Activated naive CD4-positive, alpha-beta T cell treated with anti-CD3 and anti-CD28 coated beads, Interleukin-2, amount 10 ng/mL, durations not matched to agents 5 hours and 36 hours (primary cell): ENCODE measurements around the gene ZBTB12. TPM values are rescaled to one million over a fixed set of nuclear protein-coding genes. Genes with fewer than 3 reads are reported as not detected.

ENCODE experiments used
- total RNA-seq, 2 experiments: library from RNA; stranded (reverse); gene quantifications; one replicate each; pipeline ENCODE4 v1.2.3, GENCODE V29; 2021

ZBTB12 gene, protein sequence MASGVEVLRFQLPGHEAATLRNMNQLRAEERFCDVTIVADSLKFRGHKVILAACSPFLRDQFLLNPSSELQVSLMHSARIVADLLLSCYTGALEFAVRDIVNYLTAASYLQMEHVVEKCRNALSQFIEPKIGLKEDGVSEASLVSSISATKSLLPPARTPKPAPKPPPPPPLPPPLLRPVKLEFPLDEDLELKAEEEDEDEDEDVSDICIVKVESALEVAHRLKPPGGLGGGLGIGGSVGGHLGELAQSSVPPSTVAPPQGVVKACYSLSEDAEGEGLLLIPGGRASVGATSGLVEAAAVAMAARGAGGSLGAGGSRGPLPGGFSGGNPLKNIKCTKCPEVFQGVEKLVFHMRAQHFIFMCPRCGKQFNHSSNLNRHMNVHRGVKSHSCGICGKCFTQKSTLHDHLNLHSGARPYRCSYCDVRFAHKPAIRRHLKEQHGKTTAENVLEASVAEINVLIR
- total RNA-seq, result 1 to 10 TPM; 1.5 to 2.4 TPM

DNA sequence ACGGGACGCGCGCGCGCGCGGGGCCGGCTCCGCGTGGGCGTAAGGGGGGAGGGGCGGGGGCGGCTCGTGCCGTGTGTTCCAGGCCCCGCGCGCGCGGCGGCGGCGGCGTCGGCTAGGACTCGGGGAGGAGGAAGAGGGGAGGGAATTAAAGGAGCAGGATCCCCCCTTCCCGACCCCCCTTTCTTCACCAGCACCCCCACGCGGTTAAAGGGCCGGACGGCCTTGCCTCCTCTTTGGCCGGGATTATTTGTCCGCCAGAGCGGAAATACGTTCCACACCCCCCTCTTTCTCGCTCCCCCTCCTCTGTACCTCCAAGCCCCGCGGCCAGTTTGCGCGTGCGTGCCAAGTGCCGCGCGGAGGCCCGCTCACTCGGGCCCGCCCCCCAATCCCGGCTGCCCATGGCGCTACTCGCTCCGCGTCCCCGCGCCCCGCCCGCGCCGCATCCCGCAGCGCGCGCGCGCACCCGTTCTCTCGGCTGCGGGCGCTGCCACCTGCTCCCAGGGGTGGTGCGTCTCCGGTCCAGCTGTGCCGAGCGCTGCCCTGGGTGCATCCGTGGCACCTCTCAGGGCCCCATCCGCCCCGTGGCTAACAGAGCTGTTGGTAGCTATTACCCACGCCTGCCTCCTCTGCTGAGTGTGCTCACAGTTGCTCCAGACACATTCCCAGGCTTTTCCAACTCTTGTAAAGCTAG lies at the start of gene ZBTB12:
TSS of gene ZBTB12 (minus strand) at position 134 of the 691 bp plus-strand sequence. CDS start 781 bp downstream, outside the sequence.

GRCh38 chr6:31945507-31946369 lies 43.9 kb upstream of the ZBTB12 start, which contains the start of gene CFB:
Gene CFB (plus strand): TSS chr6:31946095. CDS start chr6:31946222, 127 bp downstream.

DNA sequence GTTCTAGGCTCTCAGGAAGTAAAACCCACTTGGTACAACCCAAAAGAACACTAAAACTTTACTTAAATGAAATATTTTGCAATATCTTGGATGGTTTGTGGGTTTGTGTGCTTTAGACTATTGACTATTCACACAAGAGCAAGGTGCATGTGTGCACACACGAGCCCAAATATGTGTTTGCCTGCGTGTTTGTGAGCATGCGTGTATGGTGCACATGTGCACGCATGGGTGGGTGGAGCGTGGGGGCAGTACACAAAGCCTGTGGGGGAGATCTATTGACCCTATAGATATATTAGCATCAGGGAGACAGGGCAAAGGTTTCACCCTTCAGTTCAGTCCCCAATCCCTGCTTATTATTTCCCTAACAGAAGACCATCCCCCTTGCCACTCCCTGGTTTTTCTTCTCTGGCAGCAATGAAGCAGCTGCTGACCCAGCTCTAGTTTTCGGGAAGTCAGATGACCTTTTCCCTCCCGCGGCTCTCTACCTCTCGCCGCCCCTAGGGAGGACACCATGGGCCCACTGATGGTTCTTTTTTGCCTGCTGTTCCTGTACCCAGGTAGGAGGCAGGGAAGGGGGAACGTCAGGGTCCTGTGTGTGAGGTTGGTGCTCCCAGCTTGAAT lies 25.5 kb upstream of the ZBTB12 start, which contains the start of gene C2:
TSS of gene C2 (plus strand) at position 476 of the 621 bp plus-strand sequence. CDS start at position 512, 36 bp downstream.

GRCh38 chr6:31897612-31898382 lies 4.1 kb downstream of the ZBTB12 start, which contains the start of gene EHMT2:
Gene EHMT2 (minus strand): TSS chr6:31897698. CDS start chr6:31897677, 21 bp downstream.

DNA sequence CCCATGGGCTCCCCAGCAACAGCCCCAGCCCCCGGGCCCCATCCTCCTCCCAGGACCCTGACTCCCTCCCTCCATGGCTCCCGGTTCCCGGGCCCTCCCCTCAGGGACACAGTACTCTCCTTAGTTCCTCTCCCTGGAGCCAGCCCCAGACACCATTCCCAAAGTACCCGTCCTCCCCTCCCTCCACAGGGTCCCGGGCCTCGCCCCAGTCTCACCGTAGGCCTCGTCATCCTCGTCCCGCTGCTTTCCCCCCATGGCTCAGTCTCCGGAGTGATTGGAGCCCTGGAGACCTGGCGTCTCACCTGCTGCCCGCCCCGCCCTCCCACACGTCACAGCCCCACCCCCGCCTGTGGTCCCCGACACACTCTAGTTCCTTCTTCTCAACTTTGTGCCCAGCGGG lies 23.2 kb downstream of the ZBTB12 start, which contains the start of gene SLC44A4:
TSS of gene SLC44A4 (minus strand) at position 272 of the 400 bp plus-strand sequence. CDS start at position 255, 17 bp downstream.

DNA sequence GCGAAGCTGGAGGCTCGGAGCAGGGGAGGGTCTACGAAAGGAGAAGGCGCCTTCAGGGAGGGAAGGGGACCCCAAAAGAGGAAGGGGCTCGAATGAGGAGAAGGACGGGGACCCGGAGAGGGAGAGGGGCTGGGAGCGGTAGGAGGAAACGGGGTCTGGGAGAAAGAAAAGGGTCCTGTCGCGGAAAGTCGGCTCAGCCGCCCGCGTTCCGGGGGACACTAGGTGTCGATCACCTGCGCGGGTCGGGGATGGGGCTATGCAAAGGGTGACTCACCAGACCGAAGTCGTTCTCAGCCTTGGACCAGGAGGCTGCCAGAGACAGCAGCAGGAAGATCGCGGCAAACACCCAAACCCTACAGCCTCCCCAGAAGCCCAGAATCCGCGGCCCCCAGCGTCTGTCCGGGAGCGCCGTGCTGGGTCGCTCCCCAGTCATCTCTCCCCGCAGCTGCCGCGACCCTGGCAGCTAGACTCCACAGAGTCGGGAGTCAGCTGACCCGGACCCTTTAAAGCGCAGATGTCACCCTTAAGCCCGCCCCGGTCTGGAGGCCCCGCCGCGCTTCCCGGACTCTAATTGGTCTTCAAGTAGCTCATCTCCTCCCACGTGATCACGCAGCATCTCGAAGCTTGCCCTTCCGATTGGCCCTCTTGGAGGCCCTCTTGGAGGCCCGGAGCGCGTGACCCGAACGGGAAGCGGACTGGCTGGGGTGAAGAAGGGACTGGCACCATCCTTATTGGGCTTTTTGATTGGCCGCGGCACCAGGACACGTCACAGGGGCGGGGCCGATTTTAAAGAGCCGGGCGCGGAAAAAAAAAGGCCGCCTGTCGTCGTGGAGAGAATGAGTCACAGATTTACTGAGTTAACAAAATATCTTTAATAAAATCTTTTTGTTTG lies 39.3 kb downstream of the ZBTB12 start, which contains the start of gene NEU1:
TSS of gene NEU1 (minus strand) at position 478 of the 892 bp plus-strand sequence. CDS start at position 433, 45 bp downstream.

Other genes with a start within 250 kb of the ZBTB12 start
- gene BAG6, start 249.4 kb downstream of the ZBTB12 start, total RNA-seq, result 100 to 1,000 TPM; 278 to 280 TPM
- gene APOM, start 246.2 kb downstream of the ZBTB12 start, total RNA-seq, result 1 to 10 TPM; 3.8 to 3.9 TPM
- gene C6orf47, start 241.3 kb downstream of the ZBTB12 start, total RNA-seq, result 10 to 100 TPM; 23.6 to 24.2 TPM
- gene GPANK1, start 237.1 kb downstream of the ZBTB12 start, total RNA-seq, result 10 to 100 TPM; 26.4 to 29.1 TPM
- gene CSNK2B, start 236.0 kb downstream of the ZBTB12 start, total RNA-seq, result 100 to 1,000 TPM; 181 to 195 TPM
- 10 to 100 TPM; 20.3 to 23.5 TPM for gene LY6G5B, start 232.1 kb downstream of the ZBTB12 start, total RNA-seq
- gene LY6G5C, start 221.0 kb downstream of the ZBTB12 start, total RNA-seq, result 1 to 10 TPM; 1.8 to 2.2 TPM
- gene ABHD16A, start 198.8 kb downstream of the ZBTB12 start, total RNA-seq, result 10 to 100 TPM; 50.4 to 54.9 TPM
- gene LY6G6F, start 195.2 kb downstream of the ZBTB12 start, total RNA-seq, result not detected
- gene LY6G6D, start 186.7 kb downstream of the ZBTB12 start, total RNA-seq, result not detected
- gene LY6G6C, start 180.3 kb downstream of the ZBTB12 start, total RNA-seq, result not detected
- under 1 TPM; 0.22 to 0.43 TPM for gene MPIG6B, start 178.7 kb downstream of the ZBTB12 start, total RNA-seq
- 10 to 100 TPM; 18.1 to 18.9 TPM for gene DDAH2, start 172.8 kb downstream of the ZBTB12 start, total RNA-seq
- 100 to 1,000 TPM; 534 to 538 TPM for gene CLIC1, start 165.6 kb downstream of the ZBTB12 start, total RNA-seq
- gene MSH5, start 162.1 kb downstream of the ZBTB12 start, total RNA-seq, result 10 to 100 TPM; 47.4 to 47.7 TPM
- gene SAPCD1, start 139.4 kb downstream of the ZBTB12 start, total RNA-seq, result 10 to 100 TPM; 11.3 to 12.0 TPM
- 1 to 10 TPM; 3.8 to 3.9 TPM for gene VWA7, start 124.8 kb downstream of the ZBTB12 start, total RNA-seq
- gene VARS1, start 106.3 kb downstream of the ZBTB12 start, total RNA-seq, result 10 to 100 TPM; 74.6 to 79.2 TPM
- gene LSM2, start 95.1 kb downstream of the ZBTB12 start, total RNA-seq, result 10 to 100 TPM; 72.5 to 75.6 TPM
- 1 to 10 TPM; 3.7 to 3.8 TPM for gene HSPA1L, start 86.8 kb downstream of the ZBTB12 start, total RNA-seq
- 10 to 100 TPM; 75.8 to 83.8 TPM for gene HSPA1A, start 86.5 kb downstream of the ZBTB12 start, total RNA-seq
- gene HSPA1B, start 74.3 kb downstream of the ZBTB12 start, total RNA-seq, result 10 to 100 TPM; 35.5 to 35.9 TPM
- gene NEU1, start 39.3 kb downstream of the ZBTB12 start, total RNA-seq, result 10 to 100 TPM; 23.4 to 23.7 TPM
- not detected for gene SLC44A4, start 23.1 kb downstream of the ZBTB12 start, total RNA-seq
- gene EHMT2, start 4.4 kb downstream of the ZBTB12 start, total RNA-seq, result 10 to 100 TPM; 60.9 to 61.4 TPM
- under 1 TPM; 0.51 to 0.93 TPM for gene C2, start 25.6 kb upstream of the ZBTB12 start, total RNA-seq
- gene CFB, start 44.0 kb upstream of the ZBTB12 start, total RNA-seq, result not detected
- 10 to 100 TPM; 60.9 to 61.7 TPM for gene NELFE, start 56.9 kb upstream of the ZBTB12 start, total RNA-seq
- 10 to 100 TPM; 71.6 to 77.8 TPM for gene SKIC2, start 57.1 kb upstream of the ZBTB12 start, total RNA-seq
- gene DXO, start 70.1 kb upstream of the ZBTB12 start, total RNA-seq, result 10 to 100 TPM; 17.1 to 17.9 TPM
- 1 to 10 TPM; 4.2 to 6.2 TPM for gene C4A, start 80.0 kb upstream of the ZBTB12 start, total RNA-seq
- 1 to 10 TPM; 3.4 to 3.5 TPM for gene C4B, start 112.7 kb upstream of the ZBTB12 start, total RNA-seq
- gene CYP21A2, start 136.3 kb upstream of the ZBTB12 start, total RNA-seq, result not detected
- gene TNXB, start 207.3 kb upstream of the ZBTB12 start, total RNA-seq, result 1 to 10 TPM; 4.8 to 6.6 TPM
- 100 to 1,000 TPM; 125 to 139 TPM for gene ATF6B, start 226.2 kb upstream of the ZBTB12 start, total RNA-seq
- 1 to 10 TPM; 4.9 to 5.1 TPM for gene FKBPL, start 228.2 kb upstream of the ZBTB12 start, total RNA-seq
- gene PRRT1, start 249.9 kb upstream of the ZBTB12 start, total RNA-seq, result under 1 TPM; 0.29 to 0.35 TPM